Measurements from ENCODE around the gene TGFBR3.

The TGFBR3 gene

DNA sequence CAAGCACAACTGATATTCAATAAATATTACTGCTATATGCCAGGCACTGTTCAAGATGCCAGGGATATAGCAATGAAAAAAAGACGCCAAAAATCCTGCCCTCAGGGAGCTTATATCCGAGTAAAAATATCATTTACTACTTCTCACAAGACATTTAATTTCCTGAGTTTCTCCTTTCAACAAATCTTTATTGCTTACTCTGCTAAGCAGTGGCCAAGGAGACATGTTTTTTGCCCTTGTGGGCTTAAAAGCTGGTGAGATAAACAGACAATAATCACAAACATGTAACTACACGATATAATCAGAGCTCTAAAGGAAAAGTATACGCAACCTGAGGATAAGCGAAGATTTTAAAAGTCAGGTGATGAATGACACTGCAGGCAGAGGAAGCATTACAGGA is 19.5 kb downstream of the TGFBR3 start:
- TF ChIP-seq, protein P1, sequence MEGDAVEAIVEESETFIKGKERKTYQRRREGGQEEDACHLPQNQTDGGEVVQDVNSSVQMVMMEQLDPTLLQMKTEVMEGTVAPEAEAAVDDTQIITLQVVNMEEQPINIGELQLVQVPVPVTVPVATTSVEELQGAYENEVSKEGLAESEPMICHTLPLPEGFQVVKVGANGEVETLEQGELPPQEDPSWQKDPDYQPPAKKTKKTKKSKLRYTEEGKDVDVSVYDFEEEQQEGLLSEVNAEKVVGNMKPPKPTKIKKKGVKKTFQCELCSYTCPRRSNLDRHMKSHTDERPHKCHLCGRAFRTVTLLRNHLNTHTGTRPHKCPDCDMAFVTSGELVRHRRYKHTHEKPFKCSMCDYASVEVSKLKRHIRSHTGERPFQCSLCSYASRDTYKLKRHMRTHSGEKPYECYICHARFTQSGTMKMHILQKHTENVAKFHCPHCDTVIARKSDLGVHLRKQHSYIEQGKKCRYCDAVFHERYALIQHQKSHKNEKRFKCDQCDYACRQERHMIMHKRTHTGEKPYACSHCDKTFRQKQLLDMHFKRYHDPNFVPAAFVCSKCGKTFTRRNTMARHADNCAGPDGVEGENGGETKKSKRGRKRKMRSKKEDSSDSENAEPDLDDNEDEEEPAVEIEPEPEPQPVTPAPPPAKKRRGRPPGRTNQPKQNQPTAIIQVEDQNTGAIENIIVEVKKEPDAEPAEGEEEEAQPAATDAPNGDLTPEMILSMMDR (IDR thresholded peaks at IDR 0.05; ENCODE audit: control insufficient read depth, extremely low read depth, insufficient read depth), result no peak
- no peak overlapping the region for H3K4me3 ChIP-seq (ENCODE audit: low read depth, low read length)
- no peak for DNase-seq (ENCODE audit: low read depth)

DNA sequence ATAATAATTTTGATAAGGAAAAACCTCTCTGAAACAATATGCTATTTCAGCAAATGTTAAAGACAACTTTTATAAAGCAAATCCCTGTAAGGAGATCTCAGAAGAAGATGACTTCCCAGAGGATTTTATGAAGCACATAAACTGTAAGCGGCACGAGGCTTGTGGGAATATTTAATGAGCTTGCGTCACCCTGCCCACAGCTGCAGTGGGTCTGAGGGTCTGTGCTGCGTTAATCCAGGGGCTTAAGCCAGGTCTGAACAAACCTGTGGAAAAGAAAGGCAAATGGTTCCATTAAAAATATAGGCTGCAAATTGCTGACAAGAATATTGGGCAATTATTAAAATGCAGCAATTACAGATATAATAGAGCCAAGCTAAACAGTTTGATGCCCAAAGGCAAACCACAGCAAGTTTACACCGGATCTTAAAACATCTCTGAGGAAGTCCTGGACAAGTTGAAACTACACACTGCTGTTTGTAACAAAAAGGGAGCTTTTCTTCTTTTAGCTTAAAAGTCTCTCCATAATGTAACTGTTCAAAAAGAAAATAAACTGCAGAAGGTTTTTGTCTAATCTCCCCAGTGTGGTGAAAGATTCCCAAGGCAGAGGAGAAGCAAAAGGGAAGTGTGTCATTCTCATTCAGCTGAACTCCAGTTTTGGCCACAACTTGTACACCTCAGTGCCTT is 21.8 kb downstream of the TGFBR3 start:
- DNase-seq (ENCODE audit: low read depth), result no peak
- TF ChIP-seq, protein P1 (IDR thresholded peaks at IDR 0.05; ENCODE audit: control insufficient read depth, extremely low read depth, insufficient read depth), result no peak
- no peak overlapping the region for H3K4me3 ChIP-seq (ENCODE audit: low read depth, low read length)

DNA sequence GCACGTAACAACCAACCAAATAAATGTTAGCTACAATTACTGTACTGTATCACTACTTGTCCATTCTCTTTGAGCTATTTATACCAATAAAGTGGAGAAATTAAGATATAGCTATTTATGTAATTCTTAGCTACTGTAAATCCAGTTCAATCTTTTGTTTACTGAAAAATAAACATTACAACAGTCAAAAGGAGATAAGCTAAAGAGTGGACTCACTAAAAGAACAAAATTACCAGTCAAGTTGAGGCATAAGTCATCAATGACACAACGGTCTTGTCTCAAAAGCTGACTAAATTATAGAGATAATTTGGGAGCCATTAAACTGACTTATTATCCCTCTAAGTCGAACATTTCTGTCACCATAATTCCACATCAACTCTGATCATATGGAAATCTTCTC is 22.5 kb downstream of the TGFBR3 start:
- H3K4me3 ChIP-seq (ENCODE audit: low read depth, low read length), result no peak overlapping the region
- TF ChIP-seq, protein P1 (IDR thresholded peaks at IDR 0.05; ENCODE audit: control insufficient read depth, extremely low read depth, insufficient read depth), result no peak
- DNase-seq (ENCODE audit: low read depth), result no peak

DNA sequence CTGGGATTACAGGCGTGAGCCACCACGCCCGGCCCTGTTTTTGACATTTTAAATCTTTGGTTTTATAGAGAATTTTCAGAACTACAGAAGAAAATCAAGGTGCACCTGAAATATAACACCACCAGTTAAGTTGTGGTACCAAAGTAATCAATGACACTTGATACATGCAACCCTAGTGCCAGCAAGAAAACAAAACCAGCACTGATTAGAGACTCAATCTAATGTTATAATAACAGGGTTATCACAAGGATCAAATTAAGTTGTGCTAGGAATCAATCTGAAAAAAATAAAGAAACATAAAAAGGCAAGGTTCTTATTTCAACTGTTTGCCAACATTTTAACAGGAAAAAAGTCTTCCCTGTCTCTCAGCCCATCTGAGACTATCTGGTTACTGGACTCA is 23.8 kb downstream of the TGFBR3 start:
- TF ChIP-seq, protein P1 (IDR thresholded peaks at IDR 0.05; ENCODE audit: control insufficient read depth, extremely low read depth, insufficient read depth), result no peak
- H3K4me3 ChIP-seq (ENCODE audit: low read depth, low read length), result no peak overlapping the region
- DNase-seq (ENCODE audit: low read depth), result no peak

DNA sequence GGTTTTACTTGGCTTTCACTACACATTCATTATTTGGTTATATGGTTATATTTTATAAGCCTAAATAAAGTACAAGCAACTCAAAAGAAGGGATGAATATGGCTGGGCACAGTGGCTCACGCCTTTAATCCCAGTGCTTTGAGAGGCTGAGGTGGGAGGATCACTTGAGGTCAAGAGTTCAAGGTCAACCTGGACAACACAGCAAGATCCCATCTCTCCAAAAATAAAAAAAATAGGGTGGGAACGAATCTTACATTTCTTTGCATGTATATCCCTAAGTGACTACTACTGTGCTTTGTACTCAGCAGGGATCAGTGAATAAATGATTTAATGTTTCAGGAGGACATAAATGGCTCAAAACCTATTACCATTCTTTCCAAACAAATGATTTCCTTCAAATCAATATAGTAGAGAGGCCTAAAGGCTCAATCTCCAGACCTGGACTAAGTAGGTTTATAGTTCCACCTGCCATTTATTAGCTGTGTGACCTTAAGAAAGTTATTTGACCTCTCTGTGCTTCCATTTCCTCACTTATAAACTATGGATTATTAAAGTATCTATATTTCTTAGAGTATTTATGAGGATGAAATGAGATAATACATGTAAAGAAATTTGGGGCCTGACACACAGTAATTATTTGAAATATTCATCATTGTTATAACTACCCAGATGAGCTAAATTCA is 28.3 kb downstream of the TGFBR3 start:
- no peak for DNase-seq (ENCODE audit: low read depth)
- no peak overlapping the region for H3K4me3 ChIP-seq (ENCODE audit: low read depth, low read length)
- TF ChIP-seq, protein P1 (IDR thresholded peaks at IDR 0.05; ENCODE audit: control insufficient read depth, extremely low read depth, insufficient read depth), result no peak

DNA sequence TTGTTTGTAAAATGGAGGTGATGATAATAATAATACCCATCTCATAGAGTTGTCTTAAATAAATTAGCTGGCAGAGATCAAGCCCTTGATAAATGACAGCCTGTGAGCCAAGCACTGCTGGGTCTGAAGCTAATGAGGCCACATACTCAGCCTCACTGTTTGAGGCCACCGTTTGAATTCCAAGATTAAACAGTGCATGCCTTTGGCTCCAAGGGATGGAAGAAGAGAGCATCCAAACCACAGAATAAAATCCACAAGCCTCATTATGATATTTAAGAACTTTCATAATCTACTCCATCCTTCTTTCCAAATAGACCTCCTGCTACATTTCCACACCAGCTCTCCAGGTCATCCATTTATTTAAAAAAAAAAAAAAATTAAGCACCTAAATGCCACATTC is 29.0 kb downstream of the TGFBR3 start:
- H3K4me3 ChIP-seq (ENCODE audit: low read depth, low read length), result no peak overlapping the region
- TF ChIP-seq, protein P1 (IDR thresholded peaks at IDR 0.05; ENCODE audit: control insufficient read depth, extremely low read depth, insufficient read depth), result no peak
- no peak for DNase-seq (ENCODE audit: low read depth)

Data from LNCaP clone FGC (cell line).